ENCODE data around the gene P3H3. TPM values are rescaled to one million over a fixed set of nuclear protein-coding genes. Genes with fewer than 3 reads are reported as not detected.
A peak's percentile ranks its signal among the peaks of the same experiment; 100 is the strongest.

P3H3 gene
- total RNA-seq, 1 donor from 2014 or later = 19.8 TPM

GRCh38 chr12:6842075-6842474, 13.9 kb downstream of the P3H3 start:
- no peak overlapping the region for H3K9ac ChIP-seq (ENCODE audit: low read depth in 1 of 3, low read length in 3 of 3)
- H3K36me3 ChIP-seq (ENCODE audit: control insufficient read depth in 3 of 3, insufficient read depth in 3 of 3, low read length in 3 of 3) = peaks cover 0 to 11% (median 8%) of the 10 kb centered on the region in 3 donors
- H3K4me3 ChIP-seq (ENCODE audit: low read length in 3 of 3) = no peak overlapping the region
- H3K4me1 ChIP-seq (ENCODE audit: control insufficient read depth in 3 of 3, insufficient read depth in 3 of 3, low read length in 3 of 3) = peaks cover 0 to 5% (median 0%) of the 10 kb centered on the region in 3 donors
- no peaks in the 10 kb centered on the region for H3K9me3 ChIP-seq (ENCODE audit: control insufficient read depth in 3 of 3, low read length in 3 of 3)
- H3K27ac ChIP-seq (ENCODE audit: low read depth, low read length) = no peak overlapping the region
- no peaks in the 10 kb centered on the region for H3K27me3 ChIP-seq (ENCODE audit: control insufficient read depth in 3 of 3, insufficient read depth in 3 of 3, low read length in 3 of 3)

GRCh38 chr12:6843118-6843902, 15.1 kb downstream of the P3H3 start:
- Histone ChIP-seq H3K27ac (ENCODE audit: low read depth, low read length) (no peak overlapping the region), H3K9me3 (ENCODE audit: control insufficient read depth in 3 of 3, low read length in 3 of 3) (no peaks in the 10 kb centered on the region), H3K4me1 (ENCODE audit: control insufficient read depth in 3 of 3, insufficient read depth in 3 of 3, low read length in 3 of 3) (peaks cover 0 to 5% (median 0%) of the 10 kb centered on the region in 3 donors), H3K9ac (ENCODE audit: low read depth in 1 of 3, low read length in 3 of 3) (no peak overlapping the region), H3K4me3 (ENCODE audit: low read length in 3 of 3) (no peak overlapping the region), H3K36me3 (ENCODE audit: control insufficient read depth in 3 of 3, insufficient read depth in 3 of 3, low read length in 3 of 3) (peaks cover 0 to 11% (median 5%) of the 10 kb centered on the region in 3 donors), H3K27me3 (ENCODE audit: control insufficient read depth in 3 of 3, insufficient read depth in 3 of 3, low read length in 3 of 3) (no peaks in the 10 kb centered on the region)

GRCh38 chr12:6845395-6845794, 17.2 kb downstream of the P3H3 start:
- Histone ChIP-seq H3K27me3 (ENCODE audit: control insufficient read depth in 3 of 3, insufficient read depth in 3 of 3, low read length in 3 of 3) (no peaks in the 10 kb centered on the region), H3K4me1 (ENCODE audit: control insufficient read depth in 3 of 3, insufficient read depth in 3 of 3, low read length in 3 of 3) (peaks cover 0 to 5% (median 0%) of the 10 kb centered on the region in 3 donors), H3K4me3 (ENCODE audit: low read length in 3 of 3) (no peak overlapping the region), H3K9ac (ENCODE audit: low read depth in 1 of 3, low read length in 3 of 3) (no peak overlapping the region), H3K27ac (ENCODE audit: low read depth, low read length) (no peak overlapping the region), H3K9me3 (ENCODE audit: control insufficient read depth in 3 of 3, low read length in 3 of 3) (no peaks in the 10 kb centered on the region), H3K36me3 (ENCODE audit: control insufficient read depth in 3 of 3, insufficient read depth in 3 of 3, low read length in 3 of 3) (peaks cover 0 to 9% (median 5%) of the 10 kb centered on the region in 3 donors)

GRCh38 chr12:6846316-6846869, 18.2 kb downstream of the P3H3 start:
- no peaks in the 10 kb centered on the region for H3K9me3 ChIP-seq (ENCODE audit: control insufficient read depth in 3 of 3, low read length in 3 of 3)
- no peak overlapping the region for H3K27ac ChIP-seq (ENCODE audit: low read depth, low read length)
- peaks cover 0 to 9% (median 5%) of the 10 kb centered on the region in 3 donors for H3K36me3 ChIP-seq (ENCODE audit: control insufficient read depth in 3 of 3, insufficient read depth in 3 of 3, low read length in 3 of 3)
- H3K4me3 ChIP-seq (ENCODE audit: low read length in 3 of 3) = no peak overlapping the region
- H3K4me1 ChIP-seq (ENCODE audit: control insufficient read depth in 3 of 3, insufficient read depth in 3 of 3, low read length in 3 of 3) = peaks cover 7 to 8% (median 7%) of the 10 kb centered on the region in 3 donors
- no peaks in the 10 kb centered on the region for H3K27me3 ChIP-seq (ENCODE audit: control insufficient read depth in 3 of 3, insufficient read depth in 3 of 3, low read length in 3 of 3)
- no peak overlapping the region for H3K9ac ChIP-seq (ENCODE audit: low read depth in 1 of 3, low read length in 3 of 3)

GRCh38 chr12:6847676-6848075, 19.5 kb downstream of the P3H3 start:
- H3K27ac ChIP-seq (ENCODE audit: low read depth, low read length) = no peak overlapping the region
- peak overlapping the region in 1 of 3 donors; percentile 8 for H3K9ac ChIP-seq (ENCODE audit: low read depth in 1 of 3, low read length in 3 of 3)
- H3K4me3 ChIP-seq (ENCODE audit: low read length in 3 of 3) = no peak overlapping the region
- peaks cover 0 to 9% (median 5%) of the 10 kb centered on the region in 3 donors for H3K36me3 ChIP-seq (ENCODE audit: control insufficient read depth in 3 of 3, insufficient read depth in 3 of 3, low read length in 3 of 3)
- no peaks in the 10 kb centered on the region for H3K27me3 ChIP-seq (ENCODE audit: control insufficient read depth in 3 of 3, insufficient read depth in 3 of 3, low read length in 3 of 3)
- peaks cover 8 to 11% (median 10%) of the 10 kb centered on the region in 3 donors for H3K4me1 ChIP-seq (ENCODE audit: control insufficient read depth in 3 of 3, insufficient read depth in 3 of 3, low read length in 3 of 3)
- no peaks in the 10 kb centered on the region for H3K9me3 ChIP-seq (ENCODE audit: control insufficient read depth in 3 of 3, low read length in 3 of 3)

GRCh38 chr12:6849427-6849826, 21.2 kb downstream of the P3H3 start:
- no peak overlapping the region for H3K9ac ChIP-seq (ENCODE audit: low read depth in 1 of 3, low read length in 3 of 3)
- no peaks in the 10 kb centered on the region for H3K9me3 ChIP-seq (ENCODE audit: control insufficient read depth in 3 of 3, low read length in 3 of 3)
- peaks cover 19 to 25% (median 23%) of the 10 kb centered on the region in 3 donors for H3K4me1 ChIP-seq (ENCODE audit: control insufficient read depth in 3 of 3, insufficient read depth in 3 of 3, low read length in 3 of 3)
- H3K27ac ChIP-seq (ENCODE audit: low read depth, low read length) = no peak overlapping the region
- H3K4me3 ChIP-seq (ENCODE audit: low read length in 3 of 3) = no peak overlapping the region
- H3K27me3 ChIP-seq (ENCODE audit: control insufficient read depth in 3 of 3, insufficient read depth in 3 of 3, low read length in 3 of 3) = no peaks in the 10 kb centered on the region
- peaks cover 0 to 9% (median 3%) of the 10 kb centered on the region in 3 donors for H3K36me3 ChIP-seq (ENCODE audit: control insufficient read depth in 3 of 3, insufficient read depth in 3 of 3, low read length in 3 of 3)

GRCh38 chr12:6849976-6850560, 21.9 kb downstream of the P3H3 start:
- Histone ChIP-seq H3K36me3 (ENCODE audit: control insufficient read depth in 3 of 3, insufficient read depth in 3 of 3, low read length in 3 of 3) (peaks cover 0 to 6% (median 3%) of the 10 kb centered on the region in 3 donors), H3K4me3 (ENCODE audit: low read length in 3 of 3) (no peak overlapping the region), H3K4me1 (ENCODE audit: control insufficient read depth in 3 of 3, insufficient read depth in 3 of 3, low read length in 3 of 3) (peaks cover 19 to 25% (median 23%) of the 10 kb centered on the region in 3 donors), H3K27ac (ENCODE audit: low read depth, low read length) (no peak overlapping the region), H3K9ac (ENCODE audit: low read depth in 1 of 3, low read length in 3 of 3) (no peak overlapping the region), H3K27me3 (ENCODE audit: control insufficient read depth in 3 of 3, insufficient read depth in 3 of 3, low read length in 3 of 3) (no peaks in the 10 kb centered on the region), H3K9me3 (ENCODE audit: control insufficient read depth in 3 of 3, low read length in 3 of 3) (no peaks in the 10 kb centered on the region)

- Histone ChIP-seq H3K9me3 (ENCODE audit: control insufficient read depth in 3 of 3, low read length in 3 of 3) (no peaks in the 10 kb centered on the region), H3K4me3 (ENCODE audit: low read length in 3 of 3) (peak overlapping the region; percentile 99), H3K4me1 (ENCODE audit: control insufficient read depth in 3 of 3, insufficient read depth in 3 of 3, low read length in 3 of 3) (peaks cover 19 to 25% (median 23%) of the 10 kb centered on the region in 3 donors), H3K27ac (ENCODE audit: low read depth, low read length) (no peak overlapping the region), H3K36me3 (ENCODE audit: control insufficient read depth in 3 of 3, insufficient read depth in 3 of 3, low read length in 3 of 3) (peaks cover 2 to 11% (median 3%) of the 10 kb centered on the region in 3 donors), H3K27me3 (ENCODE audit: control insufficient read depth in 3 of 3, insufficient read depth in 3 of 3, low read length in 3 of 3) (no peaks in the 10 kb centered on the region), H3K9ac (ENCODE audit: low read depth in 1 of 3, low read length in 3 of 3) (peak overlapping the region in 1 of 3 donors; percentile 92)
Measured at GRCh38 chr12:6850796-6851152, 22.6 kb downstream of the P3H3 start.

- peak within 1 kb of the TSS; percentile 96 for H3K27ac ChIP-seq (ENCODE audit: low read depth, low read length)
- H3K4me3 ChIP-seq (ENCODE audit: low read length in 3 of 3) = peak within 1 kb of the TSS; percentile 99
- no peaks in the 10 kb centered on the region for H3K9me3 ChIP-seq (ENCODE audit: control insufficient read depth in 3 of 3, low read length in 3 of 3)
- no peaks in the 10 kb centered on the region for H3K27me3 ChIP-seq (ENCODE audit: control insufficient read depth in 3 of 3, insufficient read depth in 3 of 3, low read length in 3 of 3)
- peak within 1 kb of the TSS; percentile 79 to 93 (median 92) for H3K9ac ChIP-seq (ENCODE audit: low read depth in 1 of 3, low read length in 3 of 3)
- H3K4me1 ChIP-seq (ENCODE audit: control insufficient read depth in 3 of 3, insufficient read depth in 3 of 3, low read length in 3 of 3) = peaks cover 19 to 25% (median 23%) of the 10 kb centered on the region in 3 donors
- peaks cover 7 to 13% (median 8%) of the 10 kb centered on the region in 3 donors for H3K36me3 ChIP-seq (ENCODE audit: control insufficient read depth in 3 of 3, insufficient read depth in 3 of 3, low read length in 3 of 3)
Measured at GRCh38 chr12:6851153-6851920, 23.1 kb downstream of the P3H3 start, which contains the start of gene CDCA3. Gene CDCA3, minus strand, starts transcription at chr12:6851286. Its CDS starts 334 bp downstream, at chr12:6850952.
